GM12878 (cell line): ENCODE results near the gene TATDN2. TPM values are rescaled to one million over a fixed set of nuclear protein-coding genes. Genes with fewer than 3 reads are reported as not detected.

ENCODE experiments used
- ATAC-seq: fragments of 200-7000 bp; cut with Tn5 transposase; 3 replicates; pipeline ENCODE4 v1.9.1; 2020; ENCODE audit warnings: mild to moderate bottlenecking, moderate library complexity
- BruUV-seq: library from RNA; stranded (reverse); fragments of 400-500 nt; replicated peaks from 2 replicates; lab custom pipeline; 2021; lab: Mats Ljungman, UMichigan
- CTCF ChIA-PET: fragments of 300-600 bp; sonication (Branson Sonifier 250); formaldehyde crosslinking; extraction: SDS; loops from one replicate; lab custom pipeline; 2021; ENCODE audit warnings: inconsistent platforms; lab: Yijun Ruan, JAX
- POLR2A ChIA-PET: fragments of 350-600 bp; formaldehyde crosslinking; extraction: SDS; loops from one replicate; lab custom pipeline; 2021; ENCODE audit warnings: inconsistent platforms; lab: Charles Lee
- RAD21 ChIA-PET: fragments of 300-600 bp; sonication (Branson Sonifier 250); formaldehyde crosslinking; loops from one replicate; lab custom pipeline; 2023; ENCODE audit warnings: antibody characterized with exemption; ENCODE audit not compliant: unreplicated experiment; lab: Charles Lee
- SMC1A ChIA-PET: fragments of 300-600 bp; sonication (Branson Sonifier 250); formaldehyde crosslinking; loops from one replicate; lab custom pipeline; 2023; ENCODE audit not compliant: unreplicated experiment, uncharacterized antibody; lab: Charles Lee
- DNase-seq: peaks from one replicate; pipeline ENCODE4 v3.0.0-alpha.2; 2011; ENCODE audit warnings: low read depth, low spot score
- FAIRE-seq: peaks from 3 replicates; lab custom pipeline; 2011; peaks lifted over from hg19 to GRCh38; lab: Jason Lieb, UNC
- H2AFZ ChIP-seq: 2 replicates; pipeline ENCODE4 v1.6.0; 2011; ENCODE audit warnings: low read depth, low read length, control low read depth; ENCODE audit not compliant: control insufficient read depth
- H3K27ac ChIP-seq: 2 replicates; pipeline ENCODE4 v1.5.1; 2011; ENCODE audit warnings: control low read depth; ENCODE audit not compliant: control insufficient read depth, insufficient read depth
- H3K27me3 ChIP-seq, 2 experiments: replicated peaks in 1 of 2; 2 replicates each; pipeline versions ENCODE4 v1.6.0 to v1.6.1; 2011; ENCODE audit warnings: low read length in 1 of 2; ENCODE audit not compliant: control insufficient read depth in 2 of 2, insufficient read depth in 2 of 2
- H3K36me3 ChIP-seq, 2 experiments: 2 replicates each; pipeline ENCODE4 v1.5.1; 2011; ENCODE audit warnings: low read length in 1 of 2; ENCODE audit not compliant: control insufficient read depth in 2 of 2, insufficient read depth in 2 of 2
- H3K4me1 ChIP-seq: 2 replicates; pipeline ENCODE4 v1.6.1; 2011; ENCODE audit warnings: mild to moderate bottlenecking, low read length, moderate library complexity, mixed read lengths; ENCODE audit not compliant: control insufficient read depth, insufficient read depth
- H3K4me2 ChIP-seq: 2 replicates; pipeline ENCODE4 v1.6.0; 2011; ENCODE audit warnings: control low read depth; ENCODE audit not compliant: control insufficient read depth, insufficient read depth
- H3K4me3 ChIP-seq: fragments of 200-600 bp; sonication (generic); 2 replicates; pipeline ENCODE4 v1.5.1; 2016
- H3K79me2 ChIP-seq: 2 replicates; pipeline ENCODE4 v1.6.0; 2011; ENCODE audit warnings: low read length; ENCODE audit not compliant: control insufficient read depth, insufficient read depth
- H3K9ac ChIP-seq: 2 replicates; pipeline ENCODE4 v1.8.0; 2011; ENCODE audit warnings: low read length, control low read depth, mixed read lengths; ENCODE audit not compliant: control insufficient read depth, insufficient read depth
- H3K9me3 ChIP-seq: replicated peaks from 3 replicates; pipeline ENCODE4 v1.5.1; 2011; ENCODE audit warnings: mild to moderate bottlenecking, low read length; ENCODE audit not compliant: control insufficient read depth, insufficient read depth
- H4K20me1 ChIP-seq: 2 replicates; pipeline ENCODE4 v1.6.0; 2011; ENCODE audit not compliant: control insufficient read depth, insufficient read depth
- BACH1 ChIP-seq: fragments of 450-650 bp; IDR thresholded peaks from 2 replicates; pipeline ENCODE4 v1.6.1; 2017; ENCODE audit warnings: mild to moderate bottlenecking, borderline replicate concordance
- BCL11A ChIP-seq: IDR thresholded peaks from 2 replicates; pipeline ENCODE4 v1.6.1; 2011; ENCODE audit warnings: low read depth, low read length
- CREM ChIP-seq: IDR thresholded peaks from 2 replicates; pipeline ENCODE4 v1.6.1; 2014; ENCODE audit warnings: antibody characterized with exemption, low read depth
- GATAD2B ChIP-seq: fragments of 450-650 bp; conservative IDR thresholded peaks from 2 replicates; pipeline ENCODE4 v1.6.1; 2017; ENCODE audit warnings: low read depth, mild to moderate bottlenecking, moderate library complexity
- IKZF1 ChIP-seq: fragments of 450-650 bp; conservative IDR thresholded peaks from 2 replicates; pipeline ENCODE4 v1.6.1; 2017; ENCODE audit warnings: antibody characterized with exemption, mild to moderate bottlenecking
- IRF5 ChIP-seq: fragments of 450-650 bp; IDR thresholded peaks from 2 replicates; pipeline ENCODE4 v1.6.1; 2017; ENCODE audit warnings: borderline replicate concordance
- NFYA ChIP-seq: IDR thresholded peaks from 2 replicates; pipeline ENCODE4 v1.6.1; 2011; ENCODE audit warnings: low read depth, mild to moderate bottlenecking, low read length, improper control_type of control experiment, borderline replicate concordance
- NR2C1 ChIP-seq: fragments of 450-650 bp; IDR thresholded peaks from 2 replicates; pipeline ENCODE4 v1.6.1; 2017; ENCODE audit warnings: antibody characterized with exemption, mild to moderate bottlenecking, moderate library complexity
- SMC3 ChIP-seq: IDR thresholded peaks from 2 replicates; pipeline ENCODE4 v1.6.1; 2011; ENCODE audit warnings: low read length, improper control_type of control experiment, borderline replicate concordance
- TARDBP ChIP-seq: IDR thresholded peaks from 2 replicates; pipeline ENCODE4 v1.6.1; 2016; ENCODE audit warnings: borderline replicate concordance
- TCF12 ChIP-seq: IDR thresholded peaks from 2 replicates; pipeline ENCODE4 v1.6.1; 2011; ENCODE audit warnings: low read depth, mild to moderate bottlenecking, low read length
- ZNF24 ChIP-seq: fragments of 450-650 bp; IDR thresholded peaks from 2 replicates; pipeline ENCODE4 v1.6.1; 2017; ENCODE audit warnings: antibody characterized with exemption, mild to moderate bottlenecking
- WGBS: methylation state at CpG from one replicate; pipeline ENCODE4 v1.1.6; 2016; ENCODE audit warnings: low lambda C conversion rate; ENCODE audit not compliant: insufficient replicate concordance, insufficient coverage; ENCODE audit errors: missing lambda C conversion rate; 5-methylcytosine and 5-hydroxymethylcytosine counted together
- in situ Hi-C: fragments of 300-500 bp; cut with MboI; formaldehyde crosslinking; loops from 9 replicates; pipeline ENCODE4 v1.14.3; 2018; ENCODE audit warnings: mixed read lengths
- intact Hi-C: fragments of 100-400 bp; cut with micrococcal nuclease; formaldehyde crosslinking; loops from one replicate; pipeline ENCODE4 v1.14.2; 2022; ENCODE audit not compliant: unreplicated experiment
- polyA plus RNA-seq, 11 experiments: library from polyadenylated mRNA; depleted of rRNA in 4 of 11; unstranded in 6 of 11; stranded (reverse) in 5 of 11; fragments of >200 nt; fragmentation: Nextera tagmentation in 4 of 11; fragmentation: Illumina TruSeq in 1 of 11; extraction: Ambion mirVana in 4 of 11; extraction: Trizol in 1 of 11; gene quantifications; 1 replicate in 1 of 11; 2 replicates in 10 of 11; pipeline versions ENCODE4 v1.2.1 to v1.2.3, GENCODE V29; 2011 to 2016; ENCODE audit warnings: inconsistent platforms in 2 of 11, missing spikeins in 2 of 11, low read depth in 1 of 11
- total RNA-seq, 4 experiments: library from RNA; depleted of rRNA in 3 of 4; stranded (reverse); fragments of >200 nt in 3 of 4; fragmentation: Illumina TruSeq in 1 of 4; extraction: Trizol in 1 of 4; gene quantifications; 2 replicates each; pipeline versions ENCODE4 v1.2.1 to v1.2.3, GENCODE V29; 2013 to 2021

TATDN2 gene
- total and polyA plus RNA-seq, 10 of the 15 experiments (the other 5 are each of a cell fraction or from before 2014, with no cell fraction given): 4.2 to 36.5 (median 15.8) TPM

- intact Hi-C loops (loop anchor here (10.0 kb wide), 1 partner anchor 394 kb away; the partner anchor contains the start of gene CRELD1), in situ Hi-C loops (no loop called here)
- Histone ChIP-seq H3K9me3 (no peaks in the 10 kb centered on the region), H4K20me1 (no peaks in the 10 kb centered on the region), H3K79me2 (no peaks in the 10 kb centered on the region), H3K27ac (no peak overlapping the region), H3K4me3 (no peak overlapping the region), H3K27me3 (peaks cover 3 to 11% of the 10 kb centered on the region in 2 experiments; a peak in 3 of 4 replicates), H3K4me2 (no peak overlapping the region), H3K9ac (no peak overlapping the region), H3K36me3 (no peaks in the 10 kb centered on the region), H3K4me1 (peaks cover 5% of the 10 kb centered on the region; the same call in 1 of the 2 replicates), H2AFZ (no peak overlapping the region)
- no TSS peak for BruUV-seq
- ChIA-PET CTCF (interaction anchor here (0.6 kb wide), 1 partner anchor 217 kb away, joined by 3 read pairs; no protein-coding TSS in a partner anchor), SMC1A (no interaction called here), RAD21 (no interaction called here), POLR2A (no interaction called here)
- 27% methylated on average over 29 of the region's 31 CpGs for WGBS
- no peak for FAIRE-seq
- DNase-seq: no peak
- TF ChIP-seq IKZF1: no peak
- no peak for TF ChIP-seq NFYA
- TF ChIP-seq SMC3: no peak
- no peak for TF ChIP-seq BACH1
- no peak for TF ChIP-seq GATAD2B
- no peak for TF ChIP-seq ZNF24
- no peak for TF ChIP-seq IRF5
- no peak for TF ChIP-seq TCF12
- TF ChIP-seq BCL11A: no peak
- TF ChIP-seq CREM: no peak
- no peak for TF ChIP-seq NR2C1
- TF ChIP-seq TARDBP: no peak
- ATAC-seq: no peak
Observed at GRCh38 chr3:10328460-10329071, 80.3 kb downstream of the TATDN2 start.
